DMS 273 (cell line): ENCODE data around the gene ZDHHC24.
A peak's percentile ranks its signal among the peaks of the same experiment; 100 is the strongest.

Source experiments
- DNase-seq: peaks from one replicate; lab custom pipeline; 2025; ENCODE audit not compliant: unreplicated experiment; lab: John Stamatoyannopoulos, UW

Gene ZDHHC24

GRCh38 chr11:66497206-66497605 lies 48.6 kb downstream of the ZDHHC24 start:
- DNase-seq: no peak

DNA sequence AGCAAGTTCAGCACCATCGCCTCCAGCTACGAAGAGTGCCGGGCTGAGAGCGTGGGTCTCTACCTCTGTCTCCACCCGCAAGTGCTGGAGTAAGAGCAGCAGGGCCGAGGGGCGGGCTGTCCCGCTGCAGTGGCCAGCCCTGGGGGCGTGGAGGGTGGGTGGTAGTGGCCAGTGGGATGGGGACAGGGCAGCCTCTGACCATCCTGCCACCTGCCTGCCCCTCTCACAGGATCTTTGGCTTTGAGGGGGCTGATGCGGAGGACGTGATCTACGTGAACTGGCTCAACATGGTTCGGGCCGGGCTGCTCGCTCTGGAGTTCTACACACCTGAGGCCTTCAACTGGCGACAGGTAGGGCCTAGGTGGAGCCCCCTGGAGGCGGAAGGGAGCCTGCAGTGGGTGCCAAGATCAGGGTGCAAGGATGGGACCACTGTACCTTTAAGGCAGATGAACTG lies 50.4 kb downstream of the ZDHHC24 start:
- no peak for DNase-seq

- DNase-seq: peak; percentile 21
Observed at GRCh38 chr11:66494935-66495334, 50.9 kb downstream of the ZDHHC24 start.

DNA sequence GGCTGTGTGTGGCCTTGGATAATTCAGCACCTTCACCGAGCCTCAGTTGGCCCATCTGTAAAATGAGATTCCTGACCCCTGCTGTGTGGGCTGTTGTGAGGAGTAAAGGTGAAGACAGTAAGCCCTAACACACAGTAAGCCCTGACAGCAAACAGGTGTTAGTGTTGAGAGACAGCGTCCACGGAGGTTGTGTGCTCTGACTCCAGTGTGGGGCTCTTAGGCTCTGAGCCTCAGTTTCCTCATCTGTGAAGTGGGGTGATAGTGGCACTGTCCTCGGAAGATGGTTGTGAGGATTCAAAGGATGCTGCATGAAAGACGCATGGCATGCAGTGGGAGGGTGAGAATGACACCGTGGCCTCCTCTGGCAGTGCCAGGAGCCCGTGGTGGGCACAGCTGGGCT lies 51.4 kb downstream of the ZDHHC24 start:
- DNase-seq: no peak

DNA sequence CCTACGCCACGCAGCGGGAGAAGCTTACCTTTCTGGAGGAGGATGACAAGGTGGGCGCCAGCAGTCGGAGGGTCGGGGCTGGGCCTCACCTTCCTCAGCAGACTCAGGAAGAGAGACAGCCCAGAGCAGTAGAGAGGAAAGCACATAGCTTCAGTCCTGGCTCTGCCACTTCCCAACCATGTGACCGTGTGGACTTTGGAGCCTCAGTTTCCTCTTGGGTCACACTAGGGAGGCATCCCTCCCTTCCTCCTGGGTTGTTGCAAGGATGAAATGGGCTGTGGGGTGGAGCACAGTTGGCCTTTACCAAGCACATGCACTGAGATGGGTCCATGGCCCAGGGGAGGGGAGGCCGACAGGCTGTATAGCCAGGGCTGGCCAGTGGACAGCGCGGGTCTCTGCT lies 52.7 kb downstream of the ZDHHC24 start:
- no peak for DNase-seq

DNA sequence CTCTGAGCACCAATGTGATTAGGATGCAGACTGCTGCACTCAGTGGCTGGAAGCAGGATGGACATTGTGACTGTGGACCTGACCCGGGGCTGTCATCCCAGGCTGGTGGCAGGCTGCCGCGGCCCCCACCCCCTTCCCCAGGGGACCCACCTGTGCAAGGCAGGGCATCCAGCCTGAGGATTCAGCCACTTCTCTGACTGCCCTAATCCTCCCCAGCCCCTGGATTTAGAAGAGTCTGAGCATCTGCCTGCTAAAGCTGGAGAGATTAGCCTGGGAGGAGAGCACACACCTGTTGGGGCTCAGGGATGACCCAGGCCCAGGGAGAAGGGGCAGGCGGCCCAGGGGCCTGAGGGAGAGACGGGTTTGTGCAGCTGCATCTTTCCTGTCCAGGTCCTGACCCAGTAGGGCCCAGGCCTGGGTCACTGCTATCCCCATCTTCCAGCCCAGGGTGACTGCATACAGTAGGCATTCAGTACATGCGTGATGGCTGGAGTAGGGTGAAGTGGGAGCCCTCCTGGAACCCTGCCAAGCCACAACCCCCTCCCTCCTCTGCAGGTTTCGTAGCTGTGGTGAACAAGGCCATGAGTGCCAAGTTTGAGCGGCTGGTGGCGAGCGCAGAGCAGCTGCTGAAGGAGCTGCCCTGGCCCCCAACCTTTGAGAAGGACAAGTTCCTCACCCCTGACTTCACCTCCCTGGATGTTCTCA lies 53.5 kb downstream of the ZDHHC24 start:
- DNase-seq: no peak

DNA sequence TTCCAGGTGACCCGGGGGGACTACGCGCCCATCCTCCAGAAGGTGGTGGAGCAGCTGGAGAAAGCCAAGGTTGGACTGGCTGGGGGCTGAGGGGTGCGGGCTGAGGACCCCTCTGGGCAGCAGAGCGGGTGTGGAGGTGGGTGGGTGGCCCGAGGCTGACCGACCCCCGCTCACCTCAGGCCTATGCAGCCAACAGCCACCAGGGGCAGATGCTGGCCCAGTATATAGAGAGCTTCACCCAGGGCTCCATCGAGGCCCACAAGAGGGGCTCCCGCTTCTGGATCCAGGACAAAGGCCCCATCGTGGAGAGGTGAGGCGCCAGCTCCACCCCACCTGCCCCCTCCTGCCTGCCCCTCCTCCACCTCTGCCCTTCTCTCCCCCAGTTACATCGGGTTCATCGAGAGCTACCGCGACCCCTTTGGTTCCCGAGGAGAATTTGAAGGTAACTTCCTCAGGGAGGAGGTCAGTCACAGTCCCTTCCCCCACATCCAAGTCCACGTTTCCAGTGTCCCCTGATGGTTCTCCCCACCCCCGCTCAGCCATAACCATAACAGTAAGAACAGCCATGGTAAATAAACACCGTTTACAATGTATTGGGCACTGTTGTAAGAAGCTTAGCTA lies 54.4 kb downstream of the ZDHHC24 start:
- DNase-seq: no peak

- peak; percentile 23 for DNase-seq
Observed at GRCh38 chr11:66489636-66490035, 56.2 kb downstream of the ZDHHC24 start.

DNA sequence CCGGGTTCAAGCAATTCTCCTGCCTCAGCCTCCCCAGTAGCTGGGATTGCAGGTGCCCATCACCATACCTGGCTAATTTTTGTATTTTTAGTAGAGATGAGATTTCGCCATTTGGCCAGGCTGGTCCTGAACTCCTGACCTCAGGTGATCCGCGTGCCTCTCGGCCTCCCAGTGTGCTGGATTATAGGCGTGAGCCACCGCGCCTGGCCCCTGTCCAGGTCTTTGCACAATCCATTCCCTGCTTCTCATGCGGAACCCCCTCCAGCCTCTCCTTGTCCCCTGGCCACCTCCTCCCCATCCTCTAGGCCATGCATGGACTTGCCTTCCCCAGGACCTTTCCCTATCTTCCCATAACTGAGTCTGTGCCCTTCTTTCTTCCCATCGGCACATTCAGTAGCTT lies 56.9 kb downstream of the ZDHHC24 start:
- DNase-seq: no peak

DNA sequence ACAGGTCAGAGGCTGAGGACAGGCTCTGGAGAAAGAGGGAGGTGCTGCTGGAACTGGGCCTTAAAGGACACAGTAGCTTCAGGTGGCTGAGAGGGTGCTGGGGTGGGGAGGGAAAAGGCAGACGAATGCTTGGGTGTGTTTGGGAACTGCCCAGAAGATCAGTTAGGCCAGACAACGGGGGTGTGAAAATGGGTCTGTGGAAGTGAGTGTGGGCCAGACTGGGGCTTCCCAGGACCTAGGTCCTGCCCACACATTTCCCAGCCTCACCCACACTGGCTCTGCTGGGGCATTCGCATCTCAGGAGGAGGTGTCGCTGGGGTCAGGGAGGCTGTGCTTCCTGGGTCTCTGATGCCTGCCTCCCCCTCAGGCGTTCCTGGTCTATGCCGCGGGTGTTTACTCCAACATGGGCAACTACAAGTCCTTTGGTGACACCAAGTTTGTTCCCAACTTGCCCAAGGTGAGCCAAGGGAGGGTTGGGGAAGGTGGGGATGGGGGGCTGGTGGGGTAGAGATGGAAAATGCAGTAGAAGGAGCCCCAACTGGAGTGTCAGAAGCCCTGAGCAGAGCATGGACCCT lies 61.0 kb downstream of the ZDHHC24 start:
- DNase-seq: no peak

DNA sequence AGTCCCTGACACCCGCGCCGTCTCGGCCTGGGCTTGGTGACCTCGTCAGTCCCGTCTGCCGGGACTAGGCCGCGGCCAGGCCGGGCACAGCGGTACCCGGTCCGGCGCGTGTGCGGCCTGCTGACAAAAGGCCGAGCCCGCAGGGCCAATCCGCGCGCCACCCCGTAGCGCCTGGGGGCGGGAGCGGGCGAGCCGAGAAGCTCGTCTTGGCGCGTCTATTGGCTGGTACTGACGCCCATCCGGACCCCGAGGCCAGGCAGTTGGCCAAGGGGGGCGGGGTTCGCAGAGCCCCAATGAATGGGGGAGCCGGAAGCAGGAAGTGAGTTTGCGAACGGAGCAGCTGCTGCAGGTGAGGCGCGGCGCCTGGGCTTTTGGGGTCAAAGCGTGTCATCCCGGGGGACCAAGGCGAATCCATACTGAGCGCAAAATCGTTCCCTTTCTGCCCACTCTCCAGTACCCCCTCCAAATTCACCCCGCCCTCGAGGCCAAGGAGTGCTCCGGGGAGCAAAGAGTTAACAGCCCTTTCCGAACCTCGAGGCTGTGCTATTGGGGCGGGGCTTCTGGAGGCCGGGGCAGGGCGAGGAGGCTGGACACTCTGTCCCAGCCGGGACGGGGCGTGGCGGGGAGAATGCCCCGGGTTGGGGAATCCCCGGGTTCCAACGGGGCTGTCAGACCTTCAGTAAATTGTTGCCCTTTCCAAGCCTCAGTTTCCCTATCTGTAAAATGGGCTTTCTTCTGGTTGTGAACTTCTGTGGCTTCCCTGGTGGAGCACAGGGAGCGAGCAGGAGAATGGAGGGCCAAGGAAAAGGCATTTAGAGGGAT lies 65.5 kb downstream of the ZDHHC24 start, which contains the start of gene DPP3:
Gene DPP3 (plus strand): TSS at position 318 of the 822 bp plus-strand sequence. CDS start 1,767 bp downstream, outside the sequence.
- DNase-seq: peak; percentile 97

DNA sequence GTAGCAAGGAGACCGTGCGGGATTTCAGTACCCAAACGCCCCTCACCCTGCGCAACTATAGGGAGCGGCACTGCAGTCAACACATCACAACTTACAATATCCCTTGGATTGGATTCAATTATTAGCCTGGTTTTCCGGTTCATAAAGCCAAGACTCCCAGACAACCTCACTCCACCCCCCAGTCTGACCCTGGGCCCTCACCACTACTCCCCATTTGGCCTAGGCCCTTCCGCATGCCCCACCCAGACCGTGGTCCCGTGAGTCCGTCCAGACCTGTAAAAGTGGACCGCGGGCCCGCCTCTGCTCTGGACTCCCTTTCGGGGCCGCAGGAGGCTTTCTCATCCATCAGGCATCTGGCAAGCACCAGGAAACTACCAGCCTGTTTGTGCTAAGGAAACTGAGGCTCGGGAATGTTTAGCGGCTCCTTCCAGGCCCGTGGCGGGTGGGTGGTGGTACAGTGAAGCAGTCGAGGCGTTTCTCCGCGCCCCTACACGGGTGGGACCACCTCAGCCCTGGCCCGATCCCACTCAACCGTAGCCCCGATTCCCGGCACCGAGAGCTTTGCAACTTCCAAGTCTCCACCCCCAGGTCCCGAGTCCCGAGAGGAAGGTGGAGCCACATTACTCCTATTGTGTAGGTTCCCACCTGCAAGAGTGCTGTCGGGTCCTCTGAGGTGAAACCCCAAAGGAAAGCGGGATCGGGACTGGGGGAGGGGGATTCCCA lies 66.3 kb downstream of the ZDHHC24 start:
- peak; percentile 88 for DNase-seq

DNA sequence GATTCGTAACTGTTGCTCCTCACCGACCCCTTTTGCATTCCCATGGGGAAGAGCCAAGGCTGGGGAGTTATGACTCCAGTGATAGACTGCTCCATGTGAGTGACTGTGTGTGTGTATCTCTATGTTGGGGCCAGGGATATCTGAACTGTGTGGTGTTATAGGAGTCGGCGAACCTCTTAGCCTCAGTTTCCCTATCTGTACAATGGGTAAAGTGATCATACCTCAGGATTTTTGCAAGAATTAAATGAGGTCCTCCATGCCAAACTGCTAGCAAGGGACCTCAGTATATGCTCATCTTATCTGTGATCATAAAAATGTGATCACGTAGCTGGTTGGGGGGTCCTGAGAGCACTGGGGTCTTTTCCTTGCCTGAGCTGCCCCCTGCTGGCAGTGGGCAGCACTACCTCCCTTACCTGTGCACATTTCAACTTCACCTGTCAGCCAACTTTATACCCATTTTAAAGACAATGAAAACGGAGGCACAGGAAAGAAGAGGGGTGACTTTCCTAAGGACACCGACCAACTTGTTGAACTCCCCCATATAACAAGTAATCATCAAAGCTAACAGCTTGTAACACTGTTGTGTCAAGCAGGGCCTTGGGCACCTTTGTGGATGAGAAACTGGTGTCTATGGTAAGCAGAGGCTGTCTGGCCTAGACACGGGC lies 67.0 kb downstream of the ZDHHC24 start:
- peak; percentile 35 for DNase-seq

GRCh38 chr11:66477263-66478201 lies 68.3 kb downstream of the ZDHHC24 start:
- no peak for DNase-seq

- peak; percentile 26 for DNase-seq
Observed at GRCh38 chr11:66476841-66477251, 69.0 kb downstream of the ZDHHC24 start.

DNA sequence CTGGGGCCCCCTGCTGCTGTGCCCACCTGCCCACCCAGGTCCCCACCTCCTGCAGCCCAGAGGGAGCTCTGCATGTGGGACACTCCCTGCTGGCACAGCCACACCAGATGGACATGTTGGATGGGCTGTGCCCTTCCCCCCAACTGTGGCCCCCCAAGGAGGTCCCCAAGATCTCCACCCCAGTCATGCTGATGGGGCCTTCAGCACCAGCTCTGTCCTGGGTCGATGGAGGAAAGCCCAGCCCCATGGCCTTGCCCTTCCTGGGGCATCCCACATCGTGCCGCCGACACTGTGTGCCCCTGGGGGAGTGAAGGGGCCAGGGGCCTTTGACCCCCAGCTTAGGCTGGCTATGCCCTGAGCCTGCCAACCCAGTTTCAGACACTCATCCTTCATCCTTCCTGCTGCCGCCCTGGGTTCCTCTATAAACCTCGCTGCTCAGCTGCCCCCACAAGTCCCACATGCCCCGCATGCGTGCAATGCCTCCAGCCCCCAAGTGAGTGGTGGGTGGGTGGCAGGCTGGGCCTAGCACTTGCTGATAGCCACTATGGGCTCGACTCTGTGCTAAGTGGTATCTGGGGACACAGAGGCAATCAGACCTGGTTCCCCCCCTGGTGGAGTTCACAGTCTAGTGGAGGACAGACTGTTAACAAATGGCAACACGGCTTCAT lies 69.5 kb downstream of the ZDHHC24 start:
- no peak for DNase-seq

DNA sequence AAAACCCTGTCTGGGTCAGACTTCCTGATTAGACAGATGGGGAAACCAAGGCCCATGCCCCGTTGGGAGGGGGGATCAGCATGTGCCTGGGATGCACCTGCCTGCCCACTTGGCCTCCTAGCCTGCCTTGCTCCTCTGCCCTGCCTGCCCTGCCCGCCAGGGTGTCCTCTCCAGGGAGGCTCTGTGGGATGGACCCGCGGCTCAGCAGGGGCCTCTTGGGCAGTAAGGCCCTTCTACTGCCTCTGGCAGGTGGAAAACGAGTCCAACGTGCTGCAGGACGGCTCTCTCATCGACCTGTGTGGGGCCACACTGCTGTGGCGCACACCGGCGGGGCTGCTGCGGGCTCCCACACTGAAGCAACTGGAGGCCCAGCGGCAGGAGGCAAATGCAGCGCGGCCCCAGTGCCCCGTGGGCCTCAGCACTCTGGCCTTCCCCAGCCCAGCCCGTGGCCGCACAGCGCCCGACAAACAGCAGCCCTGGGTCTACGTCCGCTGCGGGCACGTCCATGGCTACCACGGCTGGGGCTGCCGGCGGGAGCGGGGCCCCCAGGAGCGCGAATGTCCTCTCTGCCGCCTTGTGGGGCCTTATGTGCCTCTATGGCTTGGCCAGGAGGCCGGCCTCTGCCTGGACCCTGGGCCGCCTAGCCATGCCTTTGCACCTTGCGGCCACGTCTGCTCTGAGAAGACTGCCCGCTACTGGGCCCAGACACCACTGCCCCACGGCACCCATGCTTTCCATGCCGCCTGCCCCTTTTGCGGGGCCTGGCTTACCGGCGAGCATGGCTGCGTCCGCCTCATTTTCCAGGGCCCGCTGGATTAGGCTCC lies 70.3 kb downstream of the ZDHHC24 start:
- no peak for DNase-seq
